ENCODE results near the gene GJC1.

DNA sequence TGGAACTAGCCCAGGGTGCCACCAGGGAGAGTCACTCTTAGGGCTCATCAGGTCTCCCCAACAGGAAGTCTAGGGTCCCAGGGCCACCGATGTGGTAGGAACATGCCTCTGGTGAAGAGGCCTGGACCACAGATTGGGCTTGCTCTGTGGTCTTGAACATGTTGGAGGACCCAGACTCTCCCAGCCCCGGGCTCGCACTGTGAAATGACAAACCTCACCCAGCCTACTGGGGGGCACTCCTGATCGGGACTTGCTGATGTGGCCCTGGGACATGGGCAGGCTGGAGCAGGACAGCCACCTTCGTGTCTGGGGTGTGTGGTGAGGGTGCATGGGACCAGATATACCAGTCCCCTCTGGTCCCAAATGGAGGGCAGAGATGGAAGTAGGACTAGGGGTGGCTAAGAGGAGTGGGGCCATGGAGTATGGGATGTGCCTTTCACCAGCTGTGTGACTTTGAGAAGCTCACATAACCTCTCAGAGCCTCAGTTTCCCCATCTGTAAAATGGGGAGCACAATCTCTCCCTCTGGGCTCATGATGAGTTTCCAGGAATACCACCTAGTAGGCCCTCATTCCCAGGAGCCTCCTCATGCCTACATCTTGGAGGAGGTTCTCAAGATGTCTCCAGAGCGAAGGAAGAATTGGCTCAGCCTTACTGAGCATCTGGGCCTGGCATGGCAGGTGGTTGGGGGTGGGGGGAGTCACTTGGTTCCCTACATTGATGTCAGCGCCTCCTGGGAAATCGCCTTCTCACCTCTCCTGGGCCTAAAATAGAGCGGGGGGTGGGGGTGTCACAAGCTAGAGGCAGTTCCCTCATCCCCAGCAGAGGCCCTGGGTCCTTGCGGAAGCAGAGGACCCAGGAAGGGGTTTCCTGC is 72.8 kb downstream of the GJC1 start:
- TF ChIP-seq POLR2A (IDR thresholded peaks at IDR 0.05): no peak
- TF ChIP-seq, protein P1, sequence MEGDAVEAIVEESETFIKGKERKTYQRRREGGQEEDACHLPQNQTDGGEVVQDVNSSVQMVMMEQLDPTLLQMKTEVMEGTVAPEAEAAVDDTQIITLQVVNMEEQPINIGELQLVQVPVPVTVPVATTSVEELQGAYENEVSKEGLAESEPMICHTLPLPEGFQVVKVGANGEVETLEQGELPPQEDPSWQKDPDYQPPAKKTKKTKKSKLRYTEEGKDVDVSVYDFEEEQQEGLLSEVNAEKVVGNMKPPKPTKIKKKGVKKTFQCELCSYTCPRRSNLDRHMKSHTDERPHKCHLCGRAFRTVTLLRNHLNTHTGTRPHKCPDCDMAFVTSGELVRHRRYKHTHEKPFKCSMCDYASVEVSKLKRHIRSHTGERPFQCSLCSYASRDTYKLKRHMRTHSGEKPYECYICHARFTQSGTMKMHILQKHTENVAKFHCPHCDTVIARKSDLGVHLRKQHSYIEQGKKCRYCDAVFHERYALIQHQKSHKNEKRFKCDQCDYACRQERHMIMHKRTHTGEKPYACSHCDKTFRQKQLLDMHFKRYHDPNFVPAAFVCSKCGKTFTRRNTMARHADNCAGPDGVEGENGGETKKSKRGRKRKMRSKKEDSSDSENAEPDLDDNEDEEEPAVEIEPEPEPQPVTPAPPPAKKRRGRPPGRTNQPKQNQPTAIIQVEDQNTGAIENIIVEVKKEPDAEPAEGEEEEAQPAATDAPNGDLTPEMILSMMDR (IDR thresholded peaks at IDR 0.05): no peak

All from ovary (tissue), 3 donors.